ENCODE results near the gene ACSL3.
"Not testable (repeated sequence)": the region's sequence is repeated elsewhere in the genome, so short reads cannot be mapped to it uniquely, and the experiment has no call there.

The ACSL3 gene

GRCh38 chr2:222915092-222915957, 54.5 kb downstream of the ACSL3 start:
- DNase-seq: no peak

GRCh38 chr2:222916229-222917197, 55.7 kb downstream of the ACSL3 start:
- DNase-seq: no peak

DNA sequence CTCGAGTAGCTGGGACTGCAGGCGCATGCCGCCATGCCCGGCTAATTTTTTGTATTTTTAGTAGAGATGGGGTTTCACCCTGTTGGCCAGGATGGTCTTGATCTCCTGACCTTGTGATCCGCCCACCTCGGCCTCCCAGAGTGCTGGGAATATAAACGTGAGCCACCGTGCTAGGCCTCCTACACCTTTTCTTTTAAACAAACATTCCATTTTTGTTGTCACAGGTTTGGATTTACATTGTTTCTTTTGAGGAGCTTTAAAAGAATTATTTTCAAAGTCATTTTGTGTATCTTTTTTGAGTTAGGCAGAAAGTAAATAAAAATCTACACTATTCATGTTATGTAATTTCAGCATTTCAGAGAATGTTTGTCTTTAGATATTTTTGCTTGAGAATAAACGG, 56.4 kb downstream of the ACSL3 start:
- DNase-seq: not testable (repeated sequence)

GRCh38 chr2:222919841-222920526, 59.1 kb downstream of the ACSL3 start:
- no peak for DNase-seq

DNA sequence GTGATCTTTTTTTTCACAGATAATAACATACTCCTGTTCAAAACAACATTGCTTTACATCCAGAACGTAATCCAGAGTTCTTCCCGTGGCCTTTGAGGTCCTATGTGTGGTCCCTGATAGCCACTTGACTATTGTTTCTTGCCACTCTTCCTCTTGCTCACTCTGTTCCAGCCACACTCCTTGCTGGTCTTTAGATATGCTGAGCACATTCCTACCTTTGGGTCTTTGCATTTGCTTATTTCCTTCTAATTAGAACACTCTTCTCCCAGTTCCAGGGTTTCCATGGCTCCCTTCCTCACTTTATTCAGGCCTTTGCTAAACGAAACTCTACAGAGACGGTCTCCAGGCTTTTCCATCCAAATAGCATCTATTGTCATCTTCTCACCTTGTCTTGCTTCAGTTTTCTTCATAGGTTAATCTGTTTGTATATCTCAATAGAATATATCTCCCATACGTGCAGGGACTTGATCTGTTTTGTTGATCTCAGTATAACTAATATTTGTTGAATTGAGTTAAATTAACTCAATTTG, 59.9 kb downstream of the ACSL3 start:
- no peak for DNase-seq

GRCh38 chr2:222922019-222922800, 61.4 kb downstream of the ACSL3 start:
- no peak for DNase-seq

DNA sequence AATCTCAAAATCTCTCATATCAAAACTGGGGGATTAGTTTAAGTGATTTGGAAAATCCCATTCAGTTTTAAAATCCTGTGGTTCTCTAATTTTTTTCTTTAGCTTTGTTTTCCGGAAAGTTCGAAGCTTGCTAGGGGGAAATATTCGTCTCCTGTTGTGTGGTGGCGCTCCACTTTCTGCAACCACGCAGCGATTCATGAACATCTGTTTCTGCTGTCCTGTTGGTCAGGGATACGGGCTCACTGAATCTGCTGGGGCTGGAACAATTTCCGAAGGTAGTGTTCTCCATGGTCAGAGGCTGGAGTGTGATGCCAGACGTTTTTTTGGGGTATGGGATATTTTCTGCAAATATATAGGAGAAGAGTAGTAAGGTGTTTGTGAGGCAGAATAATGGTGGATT, 66.1 kb downstream of the ACSL3 start:
- no peak for DNase-seq

- no peak for DNase-seq
These were observed 66.8 kb downstream of the ACSL3 start for GRCh38 chr2:222927600-222927999.

DNA sequence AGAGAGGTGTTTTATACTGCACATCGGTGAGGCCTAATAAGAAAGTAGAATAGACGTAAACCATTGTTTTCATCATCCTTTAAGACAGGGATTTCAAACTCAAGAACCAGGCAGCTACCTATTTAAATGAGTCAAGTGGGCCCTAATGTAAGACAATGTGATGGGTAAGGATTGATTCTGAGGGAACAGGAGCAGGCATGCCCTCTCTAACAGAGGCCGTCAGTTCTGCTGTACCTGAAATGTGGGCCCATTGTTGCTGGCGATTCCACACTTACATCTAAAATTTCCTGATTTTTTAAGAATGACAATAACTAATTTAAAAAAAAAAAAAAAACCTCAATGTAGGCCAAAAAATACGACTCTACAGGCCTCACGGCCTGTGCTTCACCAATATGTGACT, 67.5 kb downstream of the ACSL3 start:
- no peak for DNase-seq

DNA sequence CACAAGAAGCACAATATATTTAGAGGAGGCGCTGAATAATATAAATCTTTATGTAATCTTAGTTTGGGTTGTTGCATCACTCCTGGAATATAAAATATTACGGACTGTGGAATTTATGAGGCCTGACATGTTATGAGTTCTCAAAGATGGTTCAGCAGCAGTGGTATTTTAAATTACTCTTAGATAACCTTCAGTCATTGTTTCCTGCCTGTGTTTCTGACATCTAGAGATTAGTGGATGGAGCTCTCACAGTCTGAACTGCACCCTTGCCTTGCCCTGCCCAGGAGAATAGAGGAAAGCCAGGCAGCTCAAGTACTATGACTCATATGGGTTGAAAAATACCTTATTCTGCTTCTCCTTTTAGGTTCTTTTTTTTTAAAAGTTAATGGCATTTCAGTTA, 70.0 kb downstream of the ACSL3 start:
- DNase-seq: no peak

GRCh38 chr2:222931659-222932058, 70.8 kb downstream of the ACSL3 start:
- DNase-seq: no peak

DNA sequence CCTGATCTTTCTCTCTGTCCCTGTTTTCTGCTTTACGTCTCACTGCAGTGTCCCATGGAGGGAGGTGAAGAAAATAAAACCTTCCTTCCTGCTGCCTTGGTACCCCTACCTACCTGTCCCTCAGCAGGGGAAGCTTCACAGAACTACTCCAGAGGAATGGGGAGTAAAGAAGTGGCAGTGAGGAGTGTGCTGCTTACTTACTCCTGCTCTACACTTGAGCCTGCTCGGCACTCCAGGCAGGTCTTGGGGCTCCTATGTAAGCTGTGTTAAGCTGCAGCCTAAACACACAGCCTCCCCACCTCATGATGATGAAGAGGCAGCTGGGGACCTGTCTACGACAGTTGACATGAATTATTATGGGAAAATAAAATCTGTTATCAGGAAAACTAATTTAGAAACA, 72.6 kb downstream of the ACSL3 start:
- no peak for DNase-seq

DNA sequence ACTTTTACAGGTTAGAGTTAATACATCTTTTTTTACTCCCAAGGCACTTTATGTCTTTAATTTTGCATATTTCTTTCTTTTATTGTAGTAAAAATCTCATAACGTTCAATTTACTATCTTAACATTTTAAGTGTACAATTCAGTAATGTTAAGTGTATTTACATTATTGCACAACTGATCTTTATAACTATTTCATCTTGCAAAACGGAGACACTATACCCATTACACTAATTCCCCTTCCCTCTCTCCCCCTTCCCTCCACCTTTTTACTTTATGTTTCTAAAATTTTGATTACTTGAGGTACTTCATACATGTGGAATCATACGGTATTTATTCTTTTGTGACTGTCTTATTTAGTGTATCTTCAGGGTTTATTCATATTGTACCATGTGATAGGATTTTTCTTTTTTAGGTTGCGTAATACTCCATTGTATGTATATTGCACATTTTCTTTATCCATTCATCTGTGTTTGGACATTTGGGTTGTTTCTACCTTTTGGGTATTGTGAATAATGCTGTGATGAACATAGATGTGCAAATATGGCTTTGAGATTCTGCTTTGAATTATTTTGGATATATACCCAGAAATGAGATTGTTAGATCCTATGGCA, 75.0 kb downstream of the ACSL3 start:
- DNase-seq: no peak

DNA sequence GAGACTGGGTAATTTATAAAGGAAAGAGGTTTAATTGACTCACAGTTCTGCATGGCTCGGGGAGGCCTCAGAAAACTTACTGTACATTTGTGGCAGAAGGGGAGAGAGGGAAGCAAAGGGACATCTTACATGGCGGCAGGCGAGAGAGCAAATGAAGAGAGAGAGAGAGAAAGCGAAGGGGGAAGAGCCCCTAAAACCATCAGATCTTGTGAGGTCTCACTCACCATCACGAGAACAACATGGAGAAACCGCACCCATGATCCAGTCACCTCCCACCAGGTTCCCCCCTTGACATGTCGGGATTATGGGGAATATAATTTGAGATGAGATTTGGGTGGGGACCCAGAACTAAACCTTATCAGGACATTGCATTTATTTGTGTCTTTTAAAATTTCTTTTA, 75.9 kb downstream of the ACSL3 start:
- no peak for DNase-seq

- no peak for DNase-seq
These were observed 77.5 kb downstream of the ACSL3 start for GRCh38 chr2:222938327-222938726.

- no peak for DNase-seq
These were observed 78.5 kb downstream of the ACSL3 start for GRCh38 chr2:222939208-222939856.

- no peak for DNase-seq
These were observed 79.1 kb downstream of the ACSL3 start for GRCh38 chr2:222939979-222940378.

DNA sequence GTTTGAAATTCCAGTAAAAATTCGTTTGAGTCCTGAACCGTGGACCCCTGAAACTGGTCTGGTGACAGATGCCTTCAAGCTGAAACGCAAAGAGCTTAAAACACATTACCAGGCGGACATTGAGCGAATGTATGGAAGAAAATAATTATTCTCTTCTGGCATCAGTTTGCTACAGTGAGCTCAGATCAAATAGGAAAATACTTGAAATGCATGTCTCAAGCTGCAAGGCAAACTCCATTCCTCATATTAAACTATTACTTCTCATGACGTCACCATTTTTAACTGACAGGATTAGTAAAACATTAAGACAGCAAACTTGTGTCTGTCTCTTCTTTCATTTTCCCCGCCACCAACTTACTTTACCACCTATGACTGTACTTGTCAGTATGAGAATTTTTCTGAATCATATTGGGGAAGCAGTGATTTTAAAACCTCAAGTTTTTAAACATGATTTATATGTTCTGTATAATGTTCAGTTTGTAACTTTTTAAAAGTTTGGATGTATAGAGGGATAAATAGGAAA, 80.7 kb downstream of the ACSL3 start:
- no peak for DNase-seq

GRCh38 chr2:222942561-222942960, 81.7 kb downstream of the ACSL3 start:
- no peak for DNase-seq

DNA sequence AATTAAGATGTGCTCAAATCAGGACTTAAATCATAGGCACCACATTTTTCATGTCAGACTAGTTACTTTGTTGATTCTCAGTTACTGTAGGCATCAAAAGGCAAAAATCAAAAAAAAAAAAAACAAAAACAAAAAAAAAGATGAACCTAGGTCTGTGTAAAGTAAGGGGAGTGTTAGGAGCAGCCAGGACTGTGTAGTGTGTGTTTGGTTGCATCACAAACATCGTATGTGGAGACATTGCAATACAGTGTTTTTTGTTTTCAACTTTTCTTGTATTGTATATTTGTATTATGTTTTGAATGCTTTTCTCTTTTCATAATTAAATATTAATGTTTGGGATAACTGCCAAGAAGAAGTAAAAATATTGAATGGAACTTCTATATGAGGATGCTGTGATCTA, 82.1 kb downstream of the ACSL3 start:
- no peak for DNase-seq

GRCh38 chr2:222943820-222944219, 83.0 kb downstream of the ACSL3 start:
- no peak for DNase-seq
